GM12873 (cell line): Measurements from ENCODE around the gene GLP1R.

Experiments
- CTCF ChIP-seq: IDR thresholded peaks from 2 replicates; pipeline ENCODE4 v1.5.1; 2012; ENCODE audit warnings: low read depth, mild to moderate bottlenecking, moderate library complexity, low read length, control low read depth; ENCODE audit not compliant: insufficient read depth; ENCODE audit errors: missing control alignments

Gene GLP1R

DNA sequence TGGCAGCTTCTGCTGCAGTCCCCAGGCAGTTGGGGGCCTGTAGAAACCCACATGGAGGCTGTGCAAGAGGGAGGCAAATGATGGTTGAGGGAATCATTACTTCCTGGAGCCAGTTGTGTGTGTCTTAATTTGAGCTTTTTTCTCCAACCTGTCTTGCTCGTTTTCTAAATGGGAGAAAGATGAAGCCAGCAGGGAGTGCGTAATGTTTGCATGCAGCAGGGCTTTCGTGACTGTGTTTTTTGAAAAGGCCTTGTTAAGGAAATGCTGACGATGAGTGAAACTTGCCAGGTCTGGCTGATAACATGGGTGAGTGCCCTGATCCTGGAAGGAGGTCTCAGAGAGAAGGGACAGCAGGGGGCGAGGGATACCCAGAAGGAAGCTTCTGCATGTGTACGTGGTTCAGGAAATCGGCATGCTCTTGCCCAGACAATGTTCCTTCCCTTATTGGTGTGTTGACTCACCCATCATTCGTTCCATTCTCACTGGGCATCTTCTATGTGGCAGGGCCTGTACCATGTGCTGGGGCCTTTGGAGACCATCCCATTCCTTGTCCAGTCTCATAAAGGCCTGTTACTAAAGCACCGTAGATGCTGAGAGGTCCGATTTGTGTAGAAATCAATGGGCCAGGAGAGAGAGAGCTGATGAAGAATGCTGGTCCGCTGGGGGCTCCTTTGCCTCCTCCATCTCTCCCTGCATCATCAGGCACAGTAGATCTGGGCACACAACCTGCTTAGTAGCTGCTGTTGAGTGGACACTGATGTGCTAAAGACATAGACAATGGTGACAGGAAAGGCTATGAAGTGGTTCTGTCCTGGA, 27.4 kb downstream of the GLP1R start:
- TF ChIP-seq CTCF, result no peak

- no peak for TF ChIP-seq CTCF
Measured at GRCh38 chr6:39076623-39077535, 28.3 kb downstream of the GLP1R start.

DNA sequence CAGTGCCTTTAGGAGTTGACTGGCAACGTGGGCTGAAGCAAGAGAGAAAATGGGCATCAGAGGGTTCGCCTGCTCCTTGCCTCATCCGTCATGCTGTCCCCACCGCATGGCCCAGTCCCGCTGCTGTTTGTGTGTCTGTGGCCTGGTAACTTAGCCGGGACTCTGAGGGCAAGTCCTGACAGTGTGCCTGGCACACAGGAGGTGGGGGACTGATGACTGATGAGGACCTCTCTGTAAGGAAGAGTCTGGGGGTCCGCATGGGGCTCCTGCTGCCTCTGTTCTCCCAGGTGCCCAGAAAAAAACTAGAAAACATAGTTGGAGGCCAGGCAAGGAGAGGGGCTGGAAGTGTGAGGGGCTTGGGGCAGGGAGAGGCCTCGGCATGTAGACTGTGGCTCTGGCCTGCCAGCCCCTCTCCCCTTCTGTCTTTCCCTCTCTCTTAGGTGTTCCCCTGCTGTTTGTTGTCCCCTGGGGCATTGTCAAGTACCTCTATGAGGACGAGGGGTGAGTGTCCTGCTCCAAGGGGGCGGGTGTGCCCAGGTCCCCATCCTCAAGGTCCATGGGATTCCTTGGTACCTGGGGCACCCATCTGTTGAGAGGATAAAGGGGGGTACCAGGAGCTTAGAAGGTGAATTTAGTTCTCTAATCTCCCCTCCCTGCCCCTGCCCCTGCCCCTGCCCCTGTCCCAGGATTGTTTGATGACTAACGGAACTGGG, 29.5 kb downstream of the GLP1R start:
- TF ChIP-seq CTCF, result no peak

DNA sequence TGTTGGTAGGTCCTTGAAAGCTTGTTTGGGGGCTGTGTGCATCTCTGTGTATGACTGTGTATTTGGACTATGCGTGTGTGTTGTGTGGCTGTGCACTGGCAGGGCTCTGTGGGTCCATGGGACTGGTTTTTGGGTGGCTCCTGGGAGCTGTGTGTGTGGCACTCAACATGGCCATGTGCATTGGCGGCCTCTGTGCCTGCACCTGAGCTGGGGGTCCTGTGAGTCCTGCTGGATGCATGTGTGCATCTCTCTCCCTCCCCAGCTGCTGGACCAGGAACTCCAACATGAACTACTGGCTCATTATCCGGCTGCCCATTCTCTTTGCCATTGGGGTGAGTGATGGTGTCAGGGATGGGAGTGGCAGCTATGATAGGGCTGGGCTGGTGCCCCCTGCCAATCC, 30.1 kb downstream of the GLP1R start:
- TF ChIP-seq CTCF, result no peak

DNA sequence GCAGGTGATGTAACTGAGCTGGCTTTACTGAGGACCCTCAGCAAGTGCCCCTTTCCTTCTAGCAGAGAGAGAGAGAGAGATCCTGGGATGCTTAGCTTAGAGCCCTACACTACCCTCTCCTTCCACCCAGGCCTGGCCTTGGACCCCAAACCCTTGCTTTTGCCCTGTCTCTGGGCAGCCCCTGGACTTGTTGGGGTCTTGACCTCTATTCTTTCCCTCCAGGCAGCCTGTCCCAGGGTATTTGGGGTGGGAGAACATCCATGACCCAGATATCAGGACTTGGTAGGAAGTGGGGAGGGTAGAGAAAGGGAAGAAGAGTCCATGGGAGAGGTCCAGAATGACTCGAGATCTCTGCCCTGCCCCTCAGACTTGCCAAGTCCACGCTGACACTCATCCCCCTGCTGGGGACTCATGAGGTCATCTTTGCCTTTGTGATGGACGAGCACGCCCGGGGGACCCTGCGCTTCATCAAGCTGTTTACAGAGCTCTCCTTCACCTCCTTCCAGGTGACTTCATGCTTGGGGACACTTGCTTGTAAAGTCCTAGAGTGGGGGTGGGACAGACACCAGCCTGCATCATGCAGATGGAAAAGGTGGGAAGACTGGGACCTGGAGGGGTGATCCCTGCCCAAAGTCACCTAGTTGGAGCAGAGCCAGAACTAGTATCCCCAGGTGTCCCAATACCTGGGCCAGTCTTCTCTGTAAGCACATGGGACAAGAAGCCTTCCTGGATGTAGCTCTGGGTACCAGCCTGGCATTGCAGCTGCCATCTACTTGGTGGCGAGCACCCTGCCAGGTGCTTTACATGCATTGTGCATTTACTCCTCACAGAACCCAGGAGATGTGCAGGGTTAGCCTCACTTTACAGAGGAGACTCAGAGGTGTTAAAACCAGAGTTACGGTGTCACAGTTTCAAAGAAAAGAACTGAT, 30.9 kb downstream of the GLP1R start:
- no peak for TF ChIP-seq CTCF

DNA sequence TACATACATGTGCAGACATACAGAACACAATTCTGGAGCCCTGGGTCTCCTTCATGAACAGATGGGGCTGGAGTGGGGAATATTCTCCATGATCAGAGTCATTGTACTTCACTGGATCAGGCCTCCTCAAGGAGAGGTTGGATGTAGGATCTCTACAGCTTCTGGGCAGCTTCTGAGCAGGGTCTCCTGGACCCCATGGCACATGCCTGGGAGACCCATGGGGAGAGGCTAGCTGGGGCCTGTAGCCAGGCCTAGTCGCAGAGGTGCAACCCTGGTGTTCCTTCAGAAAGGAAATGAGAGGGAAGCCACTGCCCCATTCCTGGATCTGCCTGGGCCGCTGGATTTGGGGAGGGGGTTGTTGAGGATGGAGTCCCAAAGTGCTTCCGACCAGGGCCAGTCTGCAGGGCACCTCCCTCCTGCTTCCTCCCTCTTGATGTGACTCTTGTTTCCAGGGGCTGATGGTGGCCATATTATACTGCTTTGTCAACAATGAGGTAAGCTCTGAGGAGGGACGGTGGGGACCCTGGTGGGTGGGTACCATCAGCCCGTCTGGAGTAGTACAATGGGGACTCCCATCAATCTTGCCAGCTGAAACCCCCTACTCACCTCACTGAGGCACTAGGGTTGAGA, 31.8 kb downstream of the GLP1R start:
- no peak for TF ChIP-seq CTCF
